ENCODE measurements around the gene TOGARAM2.

The TOGARAM2 gene

GRCh38 chr2:29056452-29056851, 75.4 kb downstream of the TOGARAM2 start:
- no peak for DNase-seq

GRCh38 chr2:29057006-29057405, 75.9 kb downstream of the TOGARAM2 start:
- no peak for DNase-seq

GRCh38 chr2:29059624-29060023, 78.5 kb downstream of the TOGARAM2 start:
- no peak for DNase-seq

GRCh38 chr2:29060441-29060840, 79.3 kb downstream of the TOGARAM2 start:
- DNase-seq: no peak

GRCh38 chr2:29061176-29061575, 80.1 kb downstream of the TOGARAM2 start:
- DNase-seq: no peak

GRCh38 chr2:29061616-29062015, 80.5 kb downstream of the TOGARAM2 start:
- DNase-seq: no peak

GRCh38 chr2:29062371-29062770, 81.3 kb downstream of the TOGARAM2 start:
- no peak for DNase-seq

- DNase-seq: no peak
Measured at GRCh38 chr2:29063056-29063455, 82.0 kb downstream of the TOGARAM2 start.

GRCh38 chr2:29063646-29064345, 82.7 kb downstream of the TOGARAM2 start:
- no peak for DNase-seq

GRCh38 chr2:29064346-29064715, 83.2 kb downstream of the TOGARAM2 start:
- no peak for DNase-seq

- no peak for DNase-seq
Measured at GRCh38 chr2:29064746-29065067, 83.6 kb downstream of the TOGARAM2 start.

- no peak for DNase-seq
Measured at GRCh38 chr2:29065068-29065811, 84.1 kb downstream of the TOGARAM2 start.

- DNase-seq: no peak
Measured at GRCh38 chr2:29066271-29066860, 85.3 kb downstream of the TOGARAM2 start.

GRCh38 chr2:29066997-29067605, 86.0 kb downstream of the TOGARAM2 start:
- no peak for DNase-seq

- no peak for DNase-seq
Measured at GRCh38 chr2:29068513-29068912, 87.4 kb downstream of the TOGARAM2 start.

GRCh38 chr2:29070526-29070925, 89.4 kb downstream of the TOGARAM2 start:
- DNase-seq: no peak

- no peak for DNase-seq
Measured at GRCh38 chr2:29071032-29071975, 90.2 kb downstream of the TOGARAM2 start.

- DNase-seq: no peak
Measured at GRCh38 chr2:29072251-29072650, 91.2 kb downstream of the TOGARAM2 start.

GRCh38 chr2:29072971-29073725, 92.0 kb downstream of the TOGARAM2 start:
- DNase-seq: no peak

GRCh38 chr2:29073933-29074332, 92.8 kb downstream of the TOGARAM2 start:
- no peak for DNase-seq

GRCh38 chr2:29074411-29074810, 93.3 kb downstream of the TOGARAM2 start, which contains the start of gene PCARE:
Gene PCARE (minus strand): TSS chr2:29074523. CDS start chr2:29074261, 262 bp downstream.
- DNase-seq: no peak
